GM23248 (cell line): ENCODE data around the gene LRP3.

ENCODE experiments used
- EZH2 ChIP-seq: fragments of 200-600 bp; sonication (generic); IDR thresholded peaks from 2 replicates; pipeline ENCODE4 v1.6.1; 2018; ENCODE audit warnings: antibody characterized with exemption, mild to moderate bottlenecking; ENCODE audit not compliant: insufficient read depth, poor library complexity, severe bottlenecking
- EZH2phosphoT487 ChIP-seq: fragments of 200-600 bp; sonication (generic); IDR thresholded peaks from 2 replicates; pipeline ENCODE4 v1.6.1; 2018; ENCODE audit warnings: antibody characterized with exemption, moderate library complexity, mild to moderate bottlenecking, low read depth; ENCODE audit not compliant: insufficient read depth

GRCh38 chr19:33203529-33203928 is 9.4 kb downstream of the LRP3 start:
- TF ChIP-seq EZH2, result no peak
- no peak for TF ChIP-seq EZH2phosphoT487
